Activated CD8-positive, alpha-beta memory T cell treated with anti-CD3 and anti-CD28 coated beads for 48 hours (primary cell): Measurements from ENCODE around the gene PARVA.
"Not testable (repeated sequence)": the region's sequence is repeated elsewhere in the genome, so short reads cannot be mapped to it uniquely, and the experiment has no call there.

Experiments
- DNase-seq, 3 experiments: peaks; one replicate each; pipeline ENCODE4 v3.0.0-alpha.2; 2020; ENCODE audit warnings: low read depth in 2 of 3, low spot score in 2 of 3

PARVA gene

DNA sequence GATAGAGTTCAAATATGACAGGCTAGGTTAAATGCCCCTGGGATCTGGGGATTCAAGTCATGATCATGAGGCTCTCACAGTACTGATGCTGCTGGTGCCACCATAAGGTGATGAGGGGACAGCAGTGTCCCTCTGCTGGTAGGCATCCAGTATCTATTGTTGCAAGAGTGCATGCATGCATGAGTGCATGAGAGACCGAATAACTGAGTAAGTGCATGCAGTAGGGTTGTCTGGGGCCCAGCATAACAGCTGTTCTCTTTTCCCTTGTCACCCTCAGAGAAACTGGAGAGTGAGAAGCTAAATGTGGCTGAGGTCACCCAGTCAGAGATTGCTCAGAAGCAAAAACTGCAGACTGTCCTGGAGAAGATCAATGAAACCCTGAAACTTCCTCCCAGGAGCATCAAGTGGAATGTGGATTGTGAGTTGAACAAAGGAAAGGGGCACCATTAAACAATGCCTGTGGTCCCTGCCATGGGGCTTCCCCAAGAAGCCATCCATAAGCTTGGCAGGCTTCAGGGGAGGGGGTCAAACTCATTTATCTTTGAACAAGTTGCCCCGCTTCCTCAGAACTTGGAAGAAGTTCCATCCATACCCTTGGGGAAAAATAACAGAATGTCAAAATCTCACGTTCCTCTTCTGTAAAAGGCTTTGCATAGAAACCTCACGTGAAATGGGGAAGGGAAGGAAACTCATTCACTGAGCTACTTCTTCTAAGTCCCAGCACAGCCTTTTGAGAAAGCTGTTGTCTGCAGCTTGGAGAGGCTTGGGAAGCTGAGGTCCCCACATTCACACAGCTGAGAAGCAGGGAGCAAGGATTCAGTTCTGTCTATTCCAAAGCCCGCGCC, 119.0 kb downstream of the PARVA start:
- DNase-seq = no peak

DNA sequence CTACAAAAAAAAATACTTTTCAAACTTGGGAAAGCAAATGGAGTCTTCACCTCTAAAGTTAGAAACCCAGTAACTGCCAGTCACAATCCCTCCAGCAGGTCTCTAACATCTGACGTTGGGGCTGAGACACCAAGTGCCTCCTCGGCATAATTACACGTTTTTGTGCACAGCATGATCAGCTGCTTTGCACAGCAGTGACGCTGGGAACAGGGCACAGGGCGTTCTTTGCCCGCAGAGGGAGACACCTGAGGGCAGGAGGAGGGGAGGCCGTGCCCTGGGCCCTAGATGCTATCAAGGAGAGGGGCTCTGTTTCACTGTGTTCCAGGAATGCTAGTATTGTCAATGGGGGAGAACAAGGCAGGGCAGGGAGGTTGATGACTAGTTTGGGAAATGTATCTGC, 120.1 kb downstream of the PARVA start:
- DNase-seq = no peak

DNA sequence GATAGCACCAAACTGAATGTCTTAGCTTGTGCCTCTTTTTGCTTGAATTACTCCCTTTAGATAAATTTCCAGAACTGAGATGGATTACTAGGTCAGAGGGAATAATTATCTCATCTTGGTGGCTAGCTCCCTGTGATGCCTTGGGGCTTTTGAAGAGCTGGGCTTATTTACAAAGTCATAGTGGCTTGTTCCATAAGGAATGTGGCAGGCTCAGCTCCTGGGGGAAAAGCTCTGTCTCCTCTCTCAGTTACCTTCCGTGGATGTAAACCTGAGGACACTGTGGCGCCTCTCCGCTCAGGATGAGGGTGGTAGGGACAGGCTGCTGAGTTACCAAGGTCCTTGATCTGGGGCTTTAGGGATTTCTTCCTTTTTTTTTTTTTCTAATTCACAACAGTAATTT, 121.7 kb downstream of the PARVA start:
- DNase-seq = no peak

DNA sequence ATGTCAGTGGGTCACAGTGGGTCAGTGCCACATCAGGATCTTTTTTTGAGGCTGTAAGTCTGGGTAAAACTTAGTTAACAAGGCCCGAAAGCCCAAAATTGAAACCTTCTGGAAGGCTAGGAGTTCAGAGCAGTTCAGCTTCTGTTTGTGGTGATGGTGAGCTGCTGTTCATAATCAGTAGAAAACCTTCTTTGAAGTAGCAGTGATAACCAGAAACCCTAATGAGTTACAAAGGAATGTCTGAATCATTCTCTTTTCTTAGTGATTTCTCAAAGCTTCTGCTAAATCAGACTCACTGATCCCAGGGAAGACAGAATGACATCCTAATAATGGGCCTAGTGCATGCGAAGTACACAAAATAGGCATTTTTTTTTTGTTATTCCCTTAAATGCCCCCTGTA, 124.7 kb downstream of the PARVA start:
- DNase-seq = no peak

DNA sequence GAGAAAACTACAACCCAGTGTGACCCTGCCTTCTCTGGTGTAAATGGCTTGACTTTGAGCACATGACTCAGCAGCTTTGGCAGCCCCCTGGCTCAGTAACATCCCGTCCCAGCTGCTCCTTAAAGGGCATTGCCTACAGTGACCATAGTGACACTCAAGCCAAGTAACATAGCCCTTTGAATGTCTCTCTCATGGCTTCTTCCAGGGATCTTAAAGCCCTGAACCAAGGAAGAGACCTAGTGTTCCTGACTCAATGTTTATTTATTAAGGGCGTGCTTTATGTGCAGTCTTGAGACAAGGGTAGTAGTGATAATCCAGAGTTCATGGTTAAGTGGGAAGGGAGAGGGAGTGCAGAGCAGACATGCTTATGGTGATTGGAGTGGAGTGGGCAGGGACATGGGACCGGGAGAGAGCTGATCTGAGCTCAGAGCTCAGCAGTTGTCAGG, 125.7 kb downstream of the PARVA start:
- no peak for DNase-seq

DNA sequence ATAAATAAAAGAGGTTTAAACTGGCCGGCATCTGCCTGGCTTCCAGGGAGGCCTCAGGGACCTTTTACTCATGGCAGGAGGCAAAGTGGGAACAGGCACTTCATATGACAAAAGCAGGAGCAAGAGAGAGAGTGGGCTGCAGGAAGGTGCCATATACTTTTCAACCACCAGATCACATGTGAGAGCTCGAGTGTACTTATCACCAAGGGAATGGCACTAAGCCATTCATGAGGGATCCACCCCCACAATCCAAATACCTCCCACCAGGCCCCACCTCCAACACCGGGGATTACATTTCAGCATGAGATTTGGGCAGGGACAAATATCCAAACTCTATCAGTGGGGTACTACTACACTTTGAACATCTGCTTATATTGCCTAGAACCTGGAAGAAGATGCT, 126.5 kb downstream of the PARVA start:
- DNase-seq = no peak

DNA sequence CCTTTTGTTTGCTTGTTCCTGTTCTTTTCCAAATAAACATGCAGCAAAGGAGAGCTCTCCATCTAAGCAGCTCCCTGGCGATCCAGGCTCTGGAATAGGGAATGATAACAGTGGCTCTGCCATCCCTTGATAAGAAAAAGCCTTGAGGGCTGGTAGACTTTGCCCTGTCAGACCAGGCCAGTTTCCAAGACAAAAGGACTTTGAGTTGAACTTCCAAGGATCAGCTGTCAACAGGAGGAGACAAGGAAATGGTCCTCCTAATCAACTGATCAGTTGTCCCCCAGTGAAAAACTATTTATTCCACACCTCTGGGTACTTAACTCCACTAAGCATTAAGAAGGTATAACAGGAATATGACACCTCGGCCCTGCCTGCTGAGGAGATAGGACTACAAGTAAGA, 127.8 kb downstream of the PARVA start:
- DNase-seq = no peak

DNA sequence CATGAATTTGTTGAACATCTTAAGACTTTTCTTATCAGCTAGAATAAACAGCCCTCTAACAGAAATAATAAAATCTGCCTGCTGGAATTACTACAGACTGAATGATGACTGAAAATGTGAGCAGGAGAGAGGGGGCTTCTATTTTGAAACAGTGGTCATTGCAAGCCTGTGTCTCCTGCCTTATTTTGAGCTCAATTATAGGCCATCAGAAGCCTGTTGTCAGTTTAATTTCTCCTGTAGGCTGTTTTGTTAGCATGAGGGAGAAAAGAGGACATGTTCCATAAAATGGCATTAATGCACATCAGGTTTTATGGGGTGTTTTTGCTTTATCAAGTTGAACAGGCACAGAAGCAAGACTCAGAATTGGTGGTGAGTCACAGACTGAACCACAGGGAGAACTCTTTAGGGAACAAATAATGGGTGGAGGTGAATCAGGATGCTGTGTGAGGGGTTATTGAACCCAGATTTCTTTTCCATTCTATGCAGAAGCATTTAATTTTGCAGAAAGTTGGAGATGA, 129.1 kb downstream of the PARVA start:
- no peak for DNase-seq

DNA sequence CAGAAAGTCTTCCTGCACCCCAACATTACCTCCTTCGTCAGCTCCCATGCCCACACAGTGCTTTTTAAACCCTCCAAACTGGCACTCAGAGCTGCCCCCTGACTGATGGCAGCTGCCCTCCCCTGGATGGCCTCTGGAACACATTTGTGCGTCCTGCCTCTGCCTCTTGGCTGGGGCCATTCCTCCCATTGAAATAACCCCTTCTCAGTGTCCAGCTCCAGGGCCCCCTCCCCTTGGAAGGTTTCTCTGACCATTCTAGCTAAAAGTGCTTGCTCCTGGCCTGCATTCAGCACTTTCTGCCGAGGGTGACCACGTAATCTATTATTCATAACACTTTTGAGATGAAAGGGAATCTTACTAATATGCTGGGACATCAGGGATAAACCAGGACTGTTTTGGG, 130.0 kb downstream of the PARVA start:
- no peak for DNase-seq

DNA sequence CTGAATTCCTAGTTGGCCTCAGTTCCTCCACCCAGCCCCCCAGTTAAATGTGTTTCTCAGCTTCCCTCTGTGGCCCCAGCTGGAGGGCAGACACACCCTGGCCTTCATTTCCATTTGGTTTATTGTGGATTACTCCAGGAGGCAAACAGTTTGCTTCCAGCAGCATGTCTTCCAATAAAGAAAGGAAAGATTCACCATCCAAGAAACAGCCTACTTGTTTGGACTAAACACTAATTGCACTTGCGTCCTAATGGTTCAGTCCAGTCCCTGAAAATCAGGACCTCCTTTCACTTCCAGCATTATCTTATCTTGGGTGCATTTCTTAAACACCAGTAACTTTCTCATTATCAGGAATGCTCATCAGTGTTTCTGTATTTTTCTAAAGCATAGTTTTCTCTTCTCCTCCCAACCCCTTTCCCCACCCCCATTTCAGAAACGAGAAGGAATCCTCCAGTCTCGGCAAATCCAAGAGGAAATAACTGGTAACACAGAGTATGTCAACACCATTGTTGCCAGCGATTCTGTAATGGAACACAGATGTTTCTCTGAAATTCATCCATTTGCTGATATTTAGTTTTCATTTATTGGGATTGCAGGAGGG, 130.9 kb downstream of the PARVA start:
- DNase-seq = no peak

DNA sequence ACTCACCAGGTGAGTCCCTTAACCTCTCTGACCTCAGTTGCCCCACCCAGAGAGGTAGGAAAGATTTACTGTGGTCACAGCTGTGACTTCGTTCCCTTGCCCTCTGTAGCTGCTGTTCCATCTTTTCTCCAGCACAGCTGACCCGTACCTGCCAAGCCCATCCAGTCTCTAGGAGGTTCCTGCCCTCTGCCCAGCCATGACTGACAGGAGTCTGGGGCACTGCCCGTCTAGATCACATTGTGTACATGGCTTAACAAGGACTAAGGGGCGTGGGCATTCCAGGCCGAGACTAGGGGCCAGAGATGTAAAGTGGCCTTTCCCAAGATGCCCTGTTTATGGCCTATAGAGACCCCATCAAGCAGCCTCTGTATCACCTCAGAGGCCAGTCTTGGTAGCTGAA, 132.0 kb downstream of the PARVA start:
- DNase-seq = no peak

DNA sequence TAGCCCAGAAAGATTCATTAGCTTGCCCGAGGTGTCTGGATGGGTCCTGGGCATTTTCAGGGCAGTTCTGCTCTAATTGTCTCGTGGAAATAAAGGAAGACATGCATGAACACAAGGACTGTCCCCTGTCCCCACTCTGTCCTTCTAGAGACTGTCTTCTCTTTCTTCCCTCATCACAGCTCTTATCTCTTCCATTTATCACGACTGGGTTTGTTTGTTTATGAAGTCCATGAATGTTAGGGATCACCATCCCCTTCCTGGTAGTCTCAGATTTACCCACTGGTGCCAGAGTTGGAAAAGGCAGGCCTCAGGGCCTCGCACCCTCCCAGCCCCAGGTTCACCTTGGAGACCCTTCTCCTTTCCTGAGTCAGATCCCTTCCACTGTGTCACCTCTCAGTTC, 134.8 kb downstream of the PARVA start:
- no peak for DNase-seq

DNA sequence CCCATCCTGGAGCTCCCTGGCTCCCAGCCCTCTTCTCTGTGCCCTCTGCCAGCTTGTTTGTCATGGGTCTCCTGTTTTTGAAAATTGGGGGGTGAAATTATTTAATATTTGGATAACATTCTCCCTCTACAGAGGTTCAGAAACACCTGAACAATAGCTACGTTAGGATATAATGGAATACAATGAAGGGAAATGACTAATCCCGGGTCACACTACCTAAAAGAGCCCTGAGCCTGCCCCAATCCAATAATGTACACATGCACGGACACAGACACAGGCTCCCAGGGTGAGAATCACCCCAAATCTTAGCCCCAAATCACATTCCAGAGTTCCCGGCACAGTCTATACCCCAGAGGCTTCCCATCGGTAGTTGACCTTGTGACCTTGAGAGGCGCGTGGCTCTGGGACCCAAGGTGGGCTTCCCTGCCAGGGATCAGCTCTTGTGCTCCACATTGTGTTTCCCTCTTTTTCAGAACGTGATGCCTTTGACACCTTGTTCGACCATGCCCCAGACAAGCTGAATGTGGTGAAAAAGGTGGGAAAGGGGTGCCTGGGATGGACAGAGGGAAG, 135.5 kb downstream of the PARVA start:
- DNase-seq = no peak

DNA sequence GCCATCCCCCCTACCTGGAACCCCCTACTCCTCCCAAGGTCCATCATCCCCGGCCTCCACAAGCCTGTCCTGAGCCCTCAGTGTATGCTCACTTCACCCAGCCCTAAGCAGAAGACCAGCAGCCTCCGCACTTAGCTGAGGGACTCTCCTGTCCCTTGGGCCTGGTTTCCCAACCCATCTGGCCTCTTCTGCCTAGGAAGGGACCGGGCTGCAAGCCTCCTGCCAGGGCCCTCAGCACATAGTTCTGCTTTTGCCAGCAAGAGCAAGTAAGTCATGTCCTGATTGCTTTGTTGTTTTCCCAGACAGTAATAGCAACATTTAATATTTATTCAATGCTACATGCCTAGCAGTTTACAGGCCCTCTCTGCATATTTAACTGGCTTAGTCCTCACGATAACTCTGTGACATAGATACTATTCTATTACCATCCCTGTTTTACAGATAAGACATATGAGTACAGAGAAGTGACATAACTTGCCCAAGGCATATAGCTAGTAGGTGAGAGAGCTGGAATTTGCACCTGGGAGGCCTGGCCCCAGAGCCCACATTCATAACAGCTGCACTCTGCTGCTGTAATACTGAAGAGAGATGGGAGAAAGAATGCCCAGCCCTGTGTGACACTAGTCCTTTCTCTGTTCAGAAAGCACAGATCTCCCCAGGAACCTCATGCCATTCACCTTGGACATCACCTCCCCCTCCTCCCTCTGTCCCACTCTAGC, 139.2 kb downstream of the PARVA start:
- DNase-seq = no peak

DNA sequence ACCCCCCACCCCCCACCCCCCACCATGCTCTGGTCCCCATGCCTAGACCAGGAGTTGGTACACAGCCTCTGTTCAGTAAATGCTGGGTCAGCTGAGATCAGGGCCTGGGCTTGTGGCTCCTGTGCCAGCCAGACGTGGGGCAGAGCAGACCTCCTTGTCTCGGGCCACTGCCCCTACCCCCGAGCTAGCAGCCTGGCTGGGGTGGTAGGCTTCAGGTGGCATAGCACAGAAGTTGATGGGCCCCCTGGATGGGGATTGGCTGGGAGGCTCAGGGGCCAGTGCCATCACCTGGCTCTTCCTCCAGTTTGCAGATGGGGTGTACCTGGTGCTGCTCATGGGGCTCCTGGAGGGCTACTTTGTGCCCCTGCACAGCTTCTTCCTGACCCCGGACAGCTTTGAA, 139.9 kb downstream of the PARVA start:
- DNase-seq = no peak

DNA sequence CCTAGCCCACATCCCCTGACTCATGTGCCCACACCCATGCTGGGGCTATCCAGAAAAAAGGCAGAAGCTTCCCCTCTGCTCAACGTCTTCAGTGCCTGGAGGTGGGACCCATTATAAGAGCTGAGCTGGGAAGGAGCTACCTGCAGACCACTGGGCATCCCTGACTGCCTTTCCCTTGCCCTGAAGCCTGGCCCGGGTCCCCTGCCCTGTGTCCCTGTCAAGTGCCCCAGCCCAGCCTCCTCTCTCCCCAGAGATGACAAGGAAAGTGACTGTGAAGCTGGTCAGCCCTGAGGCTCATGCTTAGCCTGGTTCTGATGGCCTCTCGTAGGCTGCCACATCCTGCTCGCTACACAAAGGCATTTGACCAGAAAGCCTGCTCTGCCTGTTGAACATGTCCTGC, 140.4 kb downstream of the PARVA start:
- no peak for DNase-seq

DNA sequence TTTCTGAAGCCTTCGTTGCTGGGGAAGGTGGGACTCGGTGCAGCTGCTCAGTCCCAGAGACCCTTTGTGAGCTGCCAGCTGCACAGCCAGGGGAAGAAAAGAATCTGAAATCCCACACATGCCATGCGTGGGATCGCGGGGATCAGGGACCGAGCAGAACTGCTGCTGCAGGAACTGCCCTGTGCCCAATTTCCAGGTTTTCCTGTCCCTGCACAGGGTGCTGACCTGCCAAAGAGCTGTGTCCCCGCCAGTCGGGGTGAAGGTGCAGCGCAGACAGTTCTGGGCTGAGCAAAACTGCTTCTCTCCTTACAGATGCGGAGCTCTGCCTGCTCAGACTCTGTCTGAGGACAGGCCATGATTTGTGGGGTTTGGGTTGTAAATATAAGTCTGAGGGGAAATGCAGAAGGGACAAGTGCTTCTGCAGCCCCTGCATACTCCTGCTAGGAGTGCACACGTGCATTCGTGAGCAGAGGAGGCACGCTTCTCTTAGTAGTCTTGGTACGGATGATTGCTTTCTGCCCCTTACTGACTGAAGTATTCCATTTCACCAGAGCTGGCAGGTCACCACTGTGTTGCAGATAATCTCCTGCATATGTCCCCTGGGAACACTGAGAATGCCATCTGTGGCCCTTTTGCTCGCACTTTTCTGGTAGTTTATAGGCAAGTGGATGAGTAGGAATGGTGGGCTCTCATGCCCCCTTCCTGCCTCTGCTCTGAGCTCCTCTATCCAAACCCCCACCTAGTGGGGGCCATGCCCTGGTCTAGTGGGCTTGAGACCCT, 141.4 kb downstream of the PARVA start:
- DNase-seq = no peak

DNA sequence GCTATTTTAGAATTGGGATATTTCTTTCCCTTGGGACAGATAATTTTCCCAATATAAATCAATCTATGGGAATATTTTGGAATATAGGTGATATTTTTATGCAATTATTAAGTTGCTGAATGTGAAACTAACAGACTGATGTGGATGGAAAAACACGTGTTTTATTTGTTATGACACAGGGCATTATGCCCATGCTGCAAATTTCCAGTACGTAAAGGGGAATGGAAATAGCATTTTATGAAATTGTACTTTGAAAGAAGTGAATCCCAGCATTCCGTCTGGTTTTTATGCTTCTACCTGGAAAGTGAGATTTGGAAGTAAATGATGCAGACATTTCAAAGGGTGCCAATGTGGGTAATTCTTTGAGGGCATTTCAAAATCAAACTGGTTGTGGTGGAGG, 142.7 kb downstream of the PARVA start:
- DNase-seq = no peak

DNA sequence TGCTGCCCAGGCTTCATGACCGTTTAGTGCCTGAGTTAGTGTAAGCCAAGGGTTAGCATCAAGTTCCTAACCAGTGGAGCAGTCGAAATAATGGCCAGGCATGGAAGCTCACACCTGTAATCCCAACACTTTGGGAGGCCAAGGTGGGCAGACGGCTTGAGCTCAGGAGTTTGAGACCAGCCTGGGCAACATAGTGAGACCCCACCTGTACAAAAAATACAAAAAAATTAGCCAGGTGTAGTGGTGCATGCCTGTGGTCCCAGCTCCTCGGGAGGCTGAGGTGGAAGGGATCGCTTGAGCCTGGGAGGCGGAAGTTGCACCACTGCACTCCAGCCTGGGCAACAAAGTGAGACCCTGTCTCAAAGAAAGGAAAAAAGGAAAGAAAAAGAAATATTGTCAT, 143.2 kb downstream of the PARVA start:
- DNase-seq = not testable (repeated sequence)

DNA sequence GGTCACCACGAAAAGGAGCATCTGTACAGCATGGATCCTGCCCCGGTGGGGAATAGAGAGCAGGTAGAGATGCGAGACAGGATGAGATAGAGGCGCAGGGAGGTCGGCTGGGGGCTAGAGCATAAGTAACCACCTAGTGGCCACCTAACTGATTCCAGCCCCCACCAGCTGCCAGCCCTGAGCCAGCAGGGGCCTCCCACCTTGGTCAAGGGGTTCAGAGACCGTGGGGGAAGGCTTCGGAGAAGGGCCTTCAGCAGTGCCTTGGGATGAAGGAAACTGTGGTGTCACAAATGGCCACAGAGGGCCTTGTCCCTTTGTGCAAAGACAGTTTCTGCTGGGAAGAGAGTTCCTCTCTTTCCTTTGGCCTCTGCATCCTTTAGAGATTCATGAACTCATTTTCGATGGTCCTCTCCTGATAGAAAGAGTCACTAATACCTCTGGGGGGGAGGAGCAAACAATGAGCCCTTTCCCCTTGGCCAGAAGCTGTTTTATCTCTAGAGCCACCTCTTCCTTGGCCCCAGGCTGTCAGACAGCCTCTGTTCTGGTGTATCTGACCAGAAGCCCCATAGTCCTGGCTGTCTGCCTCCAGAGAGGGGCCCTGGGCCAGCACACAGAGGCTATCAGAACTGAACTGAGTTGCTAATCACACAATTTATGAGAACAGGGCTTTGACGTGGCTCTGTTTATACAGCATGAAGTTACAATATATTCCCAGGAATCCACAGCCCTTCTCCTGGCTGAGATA, 146.0 kb downstream of the PARVA start:
- no peak for DNase-seq
